GM13977 (cell line): ENCODE results near the gene SETX.

Experiments used
- DNase-seq: peaks from one replicate; pipeline ENCODE4 v3.0.0; 2012; ENCODE audit warnings: low spot score
- in situ Hi-C: fragments of 300-500 bp; cut with MboI; formaldehyde crosslinking; loops from one replicate; pipeline ENCODE4 v1.12.0; 2022; ENCODE audit warnings: low sequenced_read_pairs, low pct_unique_long_range_greater_than_20kb, mixed read lengths, inconsistent platforms; ENCODE audit not compliant: unreplicated experiment
- TF ChIP-seq, protein P1 (sequence below): IDR thresholded peaks from 2 replicates; pipeline ENCODE4 v1.5.1; 2012; ENCODE audit warnings: mild to moderate bottlenecking, control low read depth; ENCODE audit not compliant: insufficient read depth; ENCODE audit errors: extremely low read depth, missing control alignments

Gene SETX

DNA sequence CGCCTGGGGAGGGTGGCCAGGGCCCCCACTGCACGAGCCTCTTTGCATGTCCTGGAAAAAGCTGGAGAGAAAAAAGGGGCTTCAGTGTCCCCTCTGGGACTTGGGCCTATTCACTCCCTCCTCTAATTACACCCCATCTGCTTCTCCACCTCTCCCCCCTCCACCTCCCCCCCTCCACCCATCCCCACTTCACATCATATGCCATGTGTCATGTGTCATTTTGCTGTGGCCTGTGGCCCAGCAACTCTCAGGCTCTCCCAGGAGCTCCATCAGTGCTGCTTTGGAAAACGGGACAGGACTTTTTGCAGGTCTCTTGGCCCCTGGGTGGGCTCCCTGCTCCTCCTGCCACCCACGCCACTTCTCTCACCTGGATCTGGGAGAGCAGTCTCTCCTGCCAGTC lies 124.2 kb downstream of the SETX start:
- no peak for DNase-seq
- in situ Hi-C loops, result no loop called here
- TF ChIP-seq, protein P1, sequence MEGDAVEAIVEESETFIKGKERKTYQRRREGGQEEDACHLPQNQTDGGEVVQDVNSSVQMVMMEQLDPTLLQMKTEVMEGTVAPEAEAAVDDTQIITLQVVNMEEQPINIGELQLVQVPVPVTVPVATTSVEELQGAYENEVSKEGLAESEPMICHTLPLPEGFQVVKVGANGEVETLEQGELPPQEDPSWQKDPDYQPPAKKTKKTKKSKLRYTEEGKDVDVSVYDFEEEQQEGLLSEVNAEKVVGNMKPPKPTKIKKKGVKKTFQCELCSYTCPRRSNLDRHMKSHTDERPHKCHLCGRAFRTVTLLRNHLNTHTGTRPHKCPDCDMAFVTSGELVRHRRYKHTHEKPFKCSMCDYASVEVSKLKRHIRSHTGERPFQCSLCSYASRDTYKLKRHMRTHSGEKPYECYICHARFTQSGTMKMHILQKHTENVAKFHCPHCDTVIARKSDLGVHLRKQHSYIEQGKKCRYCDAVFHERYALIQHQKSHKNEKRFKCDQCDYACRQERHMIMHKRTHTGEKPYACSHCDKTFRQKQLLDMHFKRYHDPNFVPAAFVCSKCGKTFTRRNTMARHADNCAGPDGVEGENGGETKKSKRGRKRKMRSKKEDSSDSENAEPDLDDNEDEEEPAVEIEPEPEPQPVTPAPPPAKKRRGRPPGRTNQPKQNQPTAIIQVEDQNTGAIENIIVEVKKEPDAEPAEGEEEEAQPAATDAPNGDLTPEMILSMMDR, result no peak

DNA sequence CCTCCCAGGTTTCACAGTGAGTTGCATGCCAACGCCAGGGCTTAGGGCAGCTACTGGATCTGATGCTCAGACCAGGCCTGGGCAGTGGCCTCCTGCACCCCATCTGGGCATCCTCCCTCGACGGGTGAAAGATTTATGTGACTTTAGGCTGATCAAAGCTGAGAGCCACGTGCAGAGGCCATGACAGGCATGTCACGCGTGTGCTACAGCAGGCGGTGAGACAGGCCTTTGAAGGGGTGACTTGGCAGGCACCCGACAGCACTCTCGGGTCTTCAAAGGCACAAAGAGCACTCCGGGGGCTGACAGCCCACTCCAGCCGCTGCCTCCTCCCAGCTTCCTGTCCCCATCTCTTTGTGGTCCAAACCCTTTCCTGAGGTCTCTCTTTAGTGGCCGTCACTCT lies 126.7 kb downstream of the SETX start:
- DNase-seq, result no peak
- in situ Hi-C loops, result loop anchor here (10.0 kb wide), 1 partner anchor 53 kb away; no protein-coding TSS in a partner anchor
- TF ChIP-seq, protein P1, result no peak

DNA sequence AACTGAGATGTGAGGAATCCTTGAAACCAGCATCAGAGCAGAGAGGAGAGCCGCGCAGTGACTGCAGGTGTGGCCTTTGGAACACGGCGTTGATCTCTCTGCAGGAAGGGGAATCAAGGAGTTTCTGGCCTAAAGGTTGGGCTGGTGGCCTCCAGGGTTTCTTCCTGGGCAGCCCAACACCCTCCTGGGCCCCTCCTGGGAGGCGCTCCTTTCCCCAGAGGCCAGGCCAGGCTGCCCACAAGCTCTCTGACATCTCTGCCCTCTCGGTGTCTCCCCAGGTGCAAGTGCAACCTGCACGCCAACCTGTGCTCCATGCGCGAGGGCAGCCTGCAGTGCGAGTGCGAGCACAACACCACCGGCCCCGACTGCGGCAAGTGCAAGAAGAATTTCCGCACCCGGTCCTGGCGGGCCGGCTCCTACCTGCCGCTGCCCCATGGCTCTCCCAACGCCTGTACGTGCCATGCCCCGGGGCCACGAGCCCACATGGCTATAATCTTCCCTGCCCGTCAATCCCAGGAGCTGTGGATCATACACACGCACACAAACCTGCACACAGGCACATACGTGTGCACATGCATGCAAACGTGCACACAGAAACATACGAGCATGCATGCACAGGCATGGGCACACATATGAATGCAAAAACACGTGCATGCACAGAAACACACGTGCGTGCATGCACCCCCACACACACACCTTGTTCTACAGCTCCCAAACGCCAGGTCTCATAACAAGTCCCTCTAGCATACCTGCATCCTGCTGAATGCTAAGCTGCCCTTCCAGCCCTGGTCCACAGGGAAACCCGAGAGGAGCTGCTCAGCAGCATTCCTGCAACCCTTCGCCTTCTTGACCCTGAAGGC lies 128.0 kb downstream of the SETX start:
- TF ChIP-seq, protein P1, result no peak
- in situ Hi-C loops, result loop anchor here (10.0 kb wide), 1 partner anchor 52 kb away; no protein-coding TSS in a partner anchor
- DNase-seq, result no peak

DNA sequence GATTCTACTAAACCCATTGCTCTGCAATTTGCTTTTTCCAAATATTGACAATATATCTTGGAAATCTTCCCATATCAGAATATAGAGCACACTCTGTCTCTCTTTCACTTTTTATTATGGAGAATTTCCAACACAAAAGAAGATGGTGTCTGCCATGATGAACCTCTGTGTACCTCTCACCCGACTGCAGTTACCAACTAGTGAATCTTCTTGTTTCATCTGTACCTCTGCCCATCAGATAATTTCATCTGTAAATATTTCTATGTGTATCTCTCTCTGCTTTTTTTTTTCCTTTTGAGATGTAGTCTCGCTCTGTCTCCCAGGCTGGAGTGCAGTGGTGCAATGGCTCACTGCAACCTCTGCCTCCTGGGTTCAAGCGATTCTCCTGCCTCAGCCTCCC lies 130.1 kb downstream of the SETX start:
- TF ChIP-seq, protein P1, result no peak
- DNase-seq, result no peak
- in situ Hi-C loops, result loop anchor here (10.0 kb wide), 1 partner anchor 50 kb away; no protein-coding TSS in a partner anchor

DNA sequence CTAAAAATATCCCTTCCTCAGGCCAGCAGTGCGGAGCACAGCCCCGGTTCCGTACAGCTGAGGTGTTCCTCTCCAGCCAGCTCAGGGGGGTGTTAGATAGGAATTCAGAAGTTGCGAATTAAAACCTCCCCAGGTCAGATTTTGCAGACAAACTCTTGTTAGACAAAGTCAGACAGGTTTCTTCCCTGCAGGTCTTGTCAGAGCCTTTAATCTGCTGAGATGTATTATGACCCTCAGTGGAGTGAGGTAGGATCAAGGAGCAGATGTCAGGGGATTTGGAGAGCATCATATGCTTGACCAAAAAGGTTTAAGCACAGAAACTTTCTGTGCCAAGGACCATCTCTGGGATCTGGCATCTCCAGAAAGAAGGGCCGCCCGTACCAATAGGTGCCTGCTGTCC lies 132.8 kb downstream of the SETX start:
- no peak for DNase-seq
- TF ChIP-seq, protein P1, result no peak
- in situ Hi-C loops, result loop anchor here (10.0 kb wide), 1 partner anchor 47 kb away; no protein-coding TSS in a partner anchor

DNA sequence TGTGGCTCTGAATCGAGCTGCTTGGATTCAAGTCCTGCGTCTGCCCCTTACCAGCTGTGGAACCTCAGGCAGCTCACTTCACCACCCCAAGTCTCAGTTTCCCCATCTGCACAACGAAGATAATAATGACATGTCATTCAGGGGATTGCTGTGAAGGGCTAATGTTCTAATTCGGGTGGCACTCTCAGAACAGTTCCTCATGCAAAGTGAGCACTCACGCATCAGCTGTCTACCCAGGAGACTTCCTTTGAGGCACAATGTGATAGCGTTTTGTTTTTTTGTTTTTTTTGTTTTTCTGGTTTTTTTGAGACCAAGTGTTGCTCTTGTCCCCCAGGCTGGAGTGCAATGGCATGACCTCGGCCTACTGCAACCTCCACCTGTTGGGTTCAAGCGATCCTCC lies 136.6 kb downstream of the SETX start:
- TF ChIP-seq, protein P1, result no peak
- in situ Hi-C loops, result no loop called here
- no peak for DNase-seq
